GM12801 (cell line): ENCODE data around the gene MLXIP.

Experiments
- TF ChIP-seq, protein P1 (sequence below): IDR thresholded peaks from one replicate; pipeline ENCODE4 v1.5.1; 2011; ENCODE audit warnings: control low read depth; ENCODE audit not compliant: insufficient read length; ENCODE audit errors: extremely low read depth

MLXIP gene

DNA sequence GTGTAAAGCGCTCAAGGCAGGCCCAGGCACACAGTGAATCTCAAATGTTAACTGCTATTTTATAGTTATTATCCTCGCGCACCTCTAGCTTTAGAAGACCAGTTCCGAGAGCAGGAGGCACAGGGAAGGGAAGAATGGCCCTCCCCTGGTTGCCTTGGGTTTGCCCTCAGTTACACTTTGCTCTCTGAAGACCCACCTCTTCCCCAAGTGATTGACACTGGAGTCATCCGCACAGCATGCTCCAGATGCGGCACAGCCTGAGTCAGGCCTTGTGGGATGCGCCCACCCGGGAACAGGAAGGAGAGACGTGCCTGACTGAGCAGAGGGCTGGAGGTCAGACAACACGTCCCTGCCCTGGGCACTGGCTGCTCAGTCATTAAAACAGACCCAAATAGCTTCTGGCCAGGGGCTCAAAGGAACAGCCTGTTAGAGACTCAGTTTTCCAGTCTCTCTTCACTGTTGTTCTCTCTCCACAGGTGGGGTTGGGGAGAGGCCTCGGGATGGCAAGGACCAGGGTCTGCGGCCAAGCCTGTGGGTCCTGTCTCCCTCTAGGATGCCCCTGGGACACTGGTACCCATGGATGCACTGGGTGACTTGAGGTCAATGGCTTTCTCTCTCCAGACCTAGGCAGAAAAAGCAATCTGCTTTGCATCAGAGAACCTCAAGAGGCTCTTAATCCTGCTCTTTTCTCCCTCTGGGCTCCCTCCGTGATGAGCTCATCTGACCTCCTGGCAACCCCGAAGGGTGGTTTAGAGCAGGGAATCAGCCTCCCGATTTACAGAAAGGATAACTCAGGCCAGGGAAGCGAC is 13.6 kb upstream of the MLXIP start:
- TF ChIP-seq, protein P1, sequence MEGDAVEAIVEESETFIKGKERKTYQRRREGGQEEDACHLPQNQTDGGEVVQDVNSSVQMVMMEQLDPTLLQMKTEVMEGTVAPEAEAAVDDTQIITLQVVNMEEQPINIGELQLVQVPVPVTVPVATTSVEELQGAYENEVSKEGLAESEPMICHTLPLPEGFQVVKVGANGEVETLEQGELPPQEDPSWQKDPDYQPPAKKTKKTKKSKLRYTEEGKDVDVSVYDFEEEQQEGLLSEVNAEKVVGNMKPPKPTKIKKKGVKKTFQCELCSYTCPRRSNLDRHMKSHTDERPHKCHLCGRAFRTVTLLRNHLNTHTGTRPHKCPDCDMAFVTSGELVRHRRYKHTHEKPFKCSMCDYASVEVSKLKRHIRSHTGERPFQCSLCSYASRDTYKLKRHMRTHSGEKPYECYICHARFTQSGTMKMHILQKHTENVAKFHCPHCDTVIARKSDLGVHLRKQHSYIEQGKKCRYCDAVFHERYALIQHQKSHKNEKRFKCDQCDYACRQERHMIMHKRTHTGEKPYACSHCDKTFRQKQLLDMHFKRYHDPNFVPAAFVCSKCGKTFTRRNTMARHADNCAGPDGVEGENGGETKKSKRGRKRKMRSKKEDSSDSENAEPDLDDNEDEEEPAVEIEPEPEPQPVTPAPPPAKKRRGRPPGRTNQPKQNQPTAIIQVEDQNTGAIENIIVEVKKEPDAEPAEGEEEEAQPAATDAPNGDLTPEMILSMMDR, result no peak

DNA sequence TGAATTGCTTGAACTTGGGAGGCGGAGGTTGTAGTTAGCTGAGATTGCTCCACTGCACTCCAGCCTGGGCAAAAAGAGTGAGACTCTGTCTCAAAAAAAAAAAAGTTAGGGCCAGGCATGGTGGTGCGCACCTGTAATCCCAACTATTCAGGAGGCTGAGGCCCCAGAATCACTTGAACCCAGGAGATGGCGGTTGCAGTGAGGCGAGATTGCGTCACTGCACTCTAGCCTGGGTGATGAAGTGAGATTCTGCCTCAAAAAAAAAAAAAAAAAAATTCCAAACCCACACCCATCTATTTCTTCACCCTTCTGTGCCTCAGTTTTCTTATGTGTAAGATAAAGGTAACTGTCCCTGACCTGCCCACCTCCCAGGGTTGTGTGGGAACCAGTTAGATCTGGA is 11.0 kb upstream of the MLXIP start:
- TF ChIP-seq, protein P1, result no peak

DNA sequence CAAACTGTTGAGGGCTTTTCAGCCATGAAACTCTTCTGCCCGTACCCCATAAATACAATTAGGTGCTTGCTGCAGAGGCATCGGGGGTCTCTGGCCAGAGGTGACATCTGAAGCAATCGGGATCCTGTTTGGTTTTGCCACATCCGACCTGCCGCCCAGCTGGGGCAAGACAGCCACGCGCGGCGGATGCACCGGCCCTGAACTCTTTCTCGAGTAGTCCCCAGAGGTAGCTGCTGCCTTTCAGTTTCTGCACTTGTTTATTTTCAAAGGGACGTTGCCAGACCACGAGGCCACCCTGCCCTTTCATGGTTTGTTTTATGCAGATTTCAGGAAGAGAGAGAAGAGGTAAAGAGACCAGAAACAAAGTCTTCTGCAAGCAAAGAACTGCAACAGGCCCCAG is 10.6 kb upstream of the MLXIP start:
- TF ChIP-seq, protein P1, result no peak

DNA sequence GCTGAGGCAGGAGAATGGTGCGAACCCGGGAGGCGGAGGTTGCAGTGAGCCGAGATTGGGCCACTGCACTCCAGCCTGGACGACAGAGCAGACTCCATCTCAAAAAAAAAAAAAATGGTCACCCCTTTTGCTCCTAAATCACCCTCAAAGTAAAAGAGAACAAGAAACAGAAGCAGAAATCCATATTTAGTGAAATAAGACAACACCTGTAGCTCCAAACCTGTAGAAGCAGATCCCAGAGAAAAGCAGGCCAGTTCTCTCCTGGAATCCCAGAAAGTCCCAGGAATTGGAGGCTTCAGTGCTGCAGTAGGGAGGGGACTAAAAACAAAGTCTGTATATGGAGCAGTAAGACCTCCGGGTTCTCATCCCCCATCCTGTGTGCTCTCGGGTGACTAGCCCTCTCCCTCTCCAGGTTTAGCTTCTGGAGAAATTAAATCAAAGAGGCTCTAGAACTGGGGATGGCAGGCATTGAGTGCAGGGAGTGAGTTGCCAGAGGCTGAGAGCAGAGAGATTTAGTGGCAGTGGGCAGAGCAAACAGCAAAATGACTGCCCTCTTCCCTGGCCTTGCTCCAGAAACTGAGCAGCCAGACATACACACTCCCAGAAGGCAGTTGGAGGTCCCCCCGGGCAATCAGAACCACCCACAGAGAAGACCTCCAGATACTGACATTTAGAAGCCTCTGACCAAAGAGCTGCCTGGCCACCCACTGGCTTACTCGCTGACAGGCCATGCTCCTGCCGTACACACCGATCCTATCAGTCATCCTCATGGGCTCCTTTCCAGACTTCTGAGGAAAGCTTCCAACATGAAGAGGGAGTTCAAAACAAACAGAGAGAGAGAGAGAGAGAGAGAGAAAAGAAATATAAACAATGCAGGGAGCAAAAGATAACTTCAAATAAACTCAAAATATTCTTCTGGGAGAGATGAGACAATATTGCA is 6.3 kb upstream of the MLXIP start:
- TF ChIP-seq, protein P1, result no peak

DNA sequence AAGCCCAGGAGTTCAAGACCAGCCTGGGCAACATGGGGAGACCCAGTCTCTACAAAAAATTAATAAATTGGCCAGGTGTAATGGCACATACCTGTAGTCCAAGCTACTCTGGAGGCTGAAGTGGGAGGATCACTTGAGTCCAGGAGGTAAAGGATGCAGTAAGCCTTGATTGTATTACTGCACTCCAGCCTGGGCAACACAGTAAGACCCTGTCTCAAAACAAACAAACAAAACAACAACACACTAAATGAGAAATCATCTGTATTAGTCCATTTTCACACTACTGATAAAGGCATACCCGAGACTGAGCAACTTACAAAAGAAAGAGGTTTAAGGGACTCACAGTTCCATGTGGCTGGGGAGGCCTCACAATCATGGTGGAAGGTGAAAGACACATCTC is 4.7 kb upstream of the MLXIP start:
- TF ChIP-seq, protein P1, result no peak

DNA sequence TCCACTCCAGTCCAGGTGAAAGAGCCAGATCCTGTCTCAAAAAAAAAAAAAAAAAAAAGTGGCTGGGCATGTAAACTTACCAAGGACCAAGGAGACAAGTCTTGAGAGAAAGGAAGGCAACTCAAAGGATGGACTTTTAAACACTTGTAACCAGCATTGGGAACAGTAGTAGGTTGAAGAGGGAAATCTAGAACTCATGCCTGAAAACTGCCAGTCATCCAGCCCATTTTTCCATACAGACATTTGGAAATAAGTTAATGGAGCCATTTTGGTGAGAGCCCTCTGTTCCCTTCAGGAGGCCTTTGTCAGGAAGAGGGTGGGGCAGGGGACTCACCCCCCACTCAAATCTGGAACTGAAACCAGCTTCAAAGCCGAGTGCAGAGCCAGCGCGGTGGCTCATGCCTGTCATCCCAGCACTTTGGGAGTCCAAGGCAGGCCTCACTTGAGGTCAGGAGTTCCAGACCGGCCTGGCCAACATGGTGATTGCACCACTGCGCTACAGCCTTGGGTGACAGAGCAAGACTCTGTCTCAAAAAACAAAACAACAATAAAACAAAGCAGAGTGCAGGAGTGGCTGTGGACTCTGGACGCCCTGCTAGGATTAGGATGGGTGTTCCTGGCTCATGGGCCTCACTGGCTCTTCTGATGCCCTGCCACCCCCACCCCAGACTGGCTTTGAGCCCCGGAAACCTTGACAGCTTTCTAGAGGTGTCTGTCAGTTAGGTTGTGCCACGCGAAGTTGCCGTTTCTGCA is 1.6 kb upstream of the MLXIP start:
- TF ChIP-seq, protein P1, result no peak
